Subcutaneous adipose tissue (tissue), 4 donors: Measurements from ENCODE around the gene HPN. TPM values are rescaled to one million over a fixed set of nuclear protein-coding genes. Genes with fewer than 3 reads are reported as not detected.

Source experiments
- CTCF ChIP-seq: fragments of 450-650 bp; IDR thresholded peaks from one replicate; pipeline ENCODE4 v1.5.1; 2016; ENCODE audit warnings: low read depth, mild to moderate bottlenecking, control low read depth, antibody characterized with exemption, moderate library complexity
- total RNA-seq, 4 donors: library from RNA; depleted of rRNA; stranded (reverse); fragments of >200 nt; gene quantifications; one replicate each; pipeline ENCODE4 v1.1.0, GENCODE V29; 2016

The HPN gene
- total RNA-seq, 4 donors from 2014 or later = 0.17 to 3.8 (median 1.4) TPM

GRCh38 chr19:35026418-35026817 lies 15.1 kb upstream of the HPN start:
- no peak for TF ChIP-seq CTCF

GRCh38 chr19:35027009-35027408 lies 14.5 kb upstream of the HPN start:
- no peak for TF ChIP-seq CTCF

- no peak for TF ChIP-seq CTCF
Observed at GRCh38 chr19:35027851-35028599, 13.5 kb upstream of the HPN start.

- no peak for TF ChIP-seq CTCF
Observed at GRCh38 chr19:35029737-35030256, 11.7 kb upstream of the HPN start.

- no peak for TF ChIP-seq CTCF
Observed at GRCh38 chr19:35030257-35031071, 11.1 kb upstream of the HPN start, which contains the start of gene SCN1B. SCN1B (plus strand) TSS chr19:35030470; CDS start chr19:35030821, 351 bp downstream.

- no peak for TF ChIP-seq CTCF
Observed at GRCh38 chr19:35031072-35031881, 10.2 kb upstream of the HPN start.
